GM21447 (cell line): Measurements from ENCODE around the gene COL6A2.
"Not testable (repeated sequence)": the region's sequence is repeated elsewhere in the genome, so short reads cannot be mapped to it uniquely, and the experiment has no call there.

Experiments
- ATAC-seq: cut with Tn5 transposase; IDR thresholded peaks from one replicate; pipeline ENCODE4 v1.9.1; 2021; ENCODE audit not compliant: unreplicated experiment

COL6A2 gene

GRCh38 chr21:46060596-46061061 is 37.3 kb upstream of the COL6A2 start:
- ATAC-seq: no peak

DNA sequence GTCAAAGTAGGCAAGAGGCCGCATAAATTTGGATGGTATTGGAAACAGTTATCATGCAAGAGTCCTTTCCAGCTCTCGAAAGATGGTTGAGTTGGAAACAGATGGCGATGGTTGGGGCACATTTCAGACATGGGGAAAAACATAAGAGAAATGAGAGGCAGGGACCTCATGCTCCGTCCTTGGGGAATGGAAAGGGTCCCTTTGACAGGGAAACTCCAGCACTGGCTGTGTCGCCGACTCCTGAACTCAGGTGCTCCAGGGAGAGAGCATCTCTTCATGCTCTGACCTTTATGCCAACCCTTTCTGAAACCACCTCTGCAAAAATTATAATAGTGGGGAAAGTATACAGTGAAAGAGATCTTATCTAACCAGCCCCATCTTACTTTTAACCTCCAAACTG is 36.8 kb upstream of the COL6A2 start:
- ATAC-seq: no peak

GRCh38 chr21:46061518-46061917 is 36.4 kb upstream of the COL6A2 start:
- ATAC-seq: no peak

DNA sequence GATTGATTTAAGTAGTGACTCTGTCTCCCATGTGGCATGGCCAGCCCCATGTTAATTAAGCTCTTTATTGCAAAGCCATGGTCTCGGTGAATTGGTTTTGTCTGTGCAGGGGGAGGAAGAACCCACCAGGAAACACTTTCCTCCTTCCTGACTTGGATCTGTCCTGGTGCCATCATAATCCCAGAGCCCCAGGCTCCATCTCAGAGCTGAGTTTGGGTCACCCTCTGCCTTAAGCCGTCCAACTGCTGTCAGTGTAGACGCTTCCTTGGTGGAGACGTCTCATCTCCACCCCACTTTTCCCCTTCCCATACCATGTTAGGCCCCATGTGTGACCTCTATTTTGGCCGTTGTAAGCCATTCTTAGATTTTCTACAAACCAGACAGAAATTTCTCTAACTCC is 36.0 kb upstream of the COL6A2 start:
- ATAC-seq: no peak

- no peak for ATAC-seq
Observed at GRCh38 chr21:46062471-46063211, 35.3 kb upstream of the COL6A2 start.

DNA sequence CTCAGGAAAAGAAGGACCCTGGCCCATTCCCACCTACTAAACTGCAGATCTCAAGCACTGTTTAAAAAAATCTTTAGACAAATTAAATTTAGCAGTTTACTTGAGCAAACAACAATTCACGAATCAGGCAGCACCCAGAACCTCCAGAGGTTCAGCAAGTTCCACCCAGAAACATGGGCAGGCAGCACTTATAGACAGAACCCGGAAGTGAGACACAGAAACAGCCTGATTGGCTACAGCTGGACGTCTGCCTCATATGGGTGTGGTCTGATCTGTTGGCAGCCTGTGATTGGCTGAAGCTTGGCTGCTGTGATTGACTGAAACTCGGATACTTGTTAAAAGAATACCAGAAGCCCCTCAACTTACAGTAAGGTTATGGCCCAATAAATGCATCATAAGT is 34.7 kb upstream of the COL6A2 start:
- no peak for ATAC-seq

DNA sequence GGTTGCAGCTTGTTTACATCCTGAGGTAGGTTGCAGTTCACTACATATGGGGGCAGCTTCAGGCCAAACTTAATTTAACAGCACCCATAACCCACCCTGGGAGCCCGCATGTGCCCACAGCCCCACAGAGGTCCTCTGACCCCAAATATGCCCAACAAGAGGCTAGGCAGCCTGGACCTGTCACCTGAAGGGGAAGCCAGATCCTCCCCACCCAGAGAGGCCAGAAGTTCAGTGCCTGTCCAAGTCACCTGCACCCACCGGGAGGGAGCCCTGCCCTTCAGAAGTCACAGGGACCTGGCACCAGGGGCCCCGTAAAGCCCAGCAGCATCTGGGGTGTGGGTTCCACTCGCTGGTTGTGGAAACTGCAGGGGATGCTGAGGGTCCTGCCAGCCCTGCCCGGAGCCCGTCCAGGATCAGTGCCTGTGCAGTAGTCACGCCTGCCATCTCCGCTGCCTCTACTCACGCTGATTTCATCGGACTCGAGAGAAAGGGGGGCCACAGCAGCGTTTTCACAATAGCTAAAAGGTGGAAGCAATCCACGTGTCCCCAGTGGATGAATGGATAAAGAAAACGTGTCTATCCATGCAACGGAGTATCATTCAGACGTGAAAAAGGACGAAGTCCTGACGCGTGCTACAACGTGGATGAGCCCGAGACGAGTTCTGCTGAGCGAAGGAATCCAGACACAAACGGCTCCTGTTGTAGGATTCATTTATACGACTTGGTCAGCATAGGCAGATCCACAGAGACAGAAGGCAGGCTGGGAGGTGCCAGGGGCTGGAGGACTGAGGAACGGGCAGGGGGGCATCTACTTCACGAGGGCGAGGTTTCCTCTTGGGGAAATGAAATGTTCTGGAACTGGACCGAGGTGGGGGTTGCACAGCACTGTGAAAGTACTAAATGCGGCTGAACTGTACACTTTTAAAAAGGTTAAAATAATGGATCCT is 33.9 kb upstream of the COL6A2 start:
- no peak for ATAC-seq

GRCh38 chr21:46064870-46065214 is 33.1 kb upstream of the COL6A2 start:
- no peak for ATAC-seq

- ATAC-seq: no peak
Observed at GRCh38 chr21:46065215-46065913, 32.5 kb upstream of the COL6A2 start.

DNA sequence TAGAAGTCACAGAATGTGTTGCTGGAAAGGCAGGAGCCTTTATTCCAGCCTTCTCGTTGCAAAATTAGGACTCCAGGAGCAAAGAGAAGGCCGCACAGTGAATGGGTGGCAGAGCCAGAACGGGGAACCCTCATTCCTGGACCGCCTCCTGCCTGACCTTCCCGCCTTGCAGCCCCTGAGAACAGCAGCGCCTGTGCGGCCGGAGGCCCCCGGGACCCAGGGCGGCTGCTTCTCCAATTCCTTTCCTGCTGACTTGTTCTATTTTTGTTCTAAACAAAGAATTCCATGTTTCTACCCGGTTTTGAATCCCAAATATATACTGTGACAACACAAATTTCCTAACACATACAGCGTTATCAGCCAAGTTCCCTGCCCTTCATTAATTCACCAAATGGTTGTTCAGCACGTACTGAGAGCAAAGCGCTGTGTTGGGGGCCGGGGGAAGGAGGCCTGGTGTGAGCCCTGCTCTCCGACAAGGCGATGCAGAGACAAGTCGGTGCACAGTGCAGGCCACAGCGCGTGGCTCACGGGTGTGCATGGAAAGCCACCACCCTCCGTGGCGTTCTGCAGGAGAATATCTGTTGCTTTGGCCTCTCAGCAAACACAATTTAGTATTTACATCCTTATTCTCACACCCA is 31.9 kb upstream of the COL6A2 start:
- no peak for ATAC-seq

- ATAC-seq: no peak
Observed at GRCh38 chr21:46066591-46067331, 31.2 kb upstream of the COL6A2 start.

DNA sequence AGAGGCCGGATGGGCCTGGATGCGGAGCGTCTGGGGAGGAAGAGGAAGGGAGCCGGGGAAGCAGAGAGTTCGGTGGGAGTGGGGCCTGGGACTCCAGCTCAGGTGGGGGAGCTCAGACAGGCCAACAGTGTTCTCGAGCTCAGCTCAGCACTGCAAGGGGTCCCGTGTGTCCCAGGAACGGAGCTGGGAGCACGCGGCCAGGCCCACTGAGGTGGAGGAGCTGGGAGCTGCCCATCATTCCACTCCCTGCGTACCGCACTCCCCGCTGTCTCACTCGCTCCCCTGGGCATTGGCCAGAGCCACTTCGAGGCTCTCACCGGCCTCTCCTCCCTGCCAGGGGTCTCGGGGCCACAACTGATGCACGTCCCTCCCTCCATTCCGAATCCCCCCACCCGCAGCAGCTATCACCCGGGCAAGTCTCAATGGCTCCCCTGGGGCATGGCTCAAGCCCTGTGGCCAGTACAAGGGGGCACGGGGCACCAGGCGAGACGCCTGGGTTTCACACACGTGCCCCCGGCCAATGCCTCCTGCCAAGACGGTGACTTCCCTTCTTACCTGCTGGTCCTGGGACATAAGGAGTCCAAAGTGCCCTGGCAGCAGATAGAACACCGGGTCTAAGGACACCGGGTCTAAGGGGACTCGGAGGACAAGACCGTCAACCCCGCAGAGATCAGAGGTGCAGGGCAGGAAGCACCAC is 30.3 kb upstream of the COL6A2 start:
- ATAC-seq: no peak

- no peak for ATAC-seq
Observed at GRCh38 chr21:46068516-46069079, 29.3 kb upstream of the COL6A2 start.

DNA sequence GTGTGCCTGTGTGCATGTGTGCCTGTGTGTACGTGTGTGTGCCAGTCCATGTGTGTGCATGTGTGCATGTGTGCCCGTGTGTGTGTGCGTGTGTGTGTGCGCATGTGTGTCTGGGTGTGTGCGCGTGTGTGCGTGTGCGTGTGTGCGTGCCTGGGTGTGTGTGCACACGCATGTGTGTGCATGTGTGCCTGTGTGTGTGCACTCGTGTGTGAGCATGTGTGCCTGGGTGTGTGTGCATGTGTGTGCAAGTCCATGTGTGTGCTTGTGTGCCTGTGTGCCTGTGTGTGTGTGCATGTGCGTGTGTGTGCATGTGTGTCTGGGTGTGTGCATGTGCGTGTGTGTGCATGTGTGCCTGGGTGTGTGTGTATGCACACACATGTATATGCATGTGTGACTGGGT is 28.7 kb upstream of the COL6A2 start:
- ATAC-seq: no peak

- ATAC-seq: no peak
Observed at GRCh38 chr21:46069719-46070279, 28.1 kb upstream of the COL6A2 start.

GRCh38 chr21:46071082-46071481 is 26.8 kb upstream of the COL6A2 start:
- no peak for ATAC-seq

- not testable (repeated sequence) for ATAC-seq
Observed at GRCh38 chr21:46076724-46077123, 21.2 kb upstream of the COL6A2 start.

GRCh38 chr21:46077674-46078101 is 20.2 kb upstream of the COL6A2 start:
- ATAC-seq: no peak
